ENCODE measurements around the gene DARS2. TPM values are rescaled to one million over a fixed set of nuclear protein-coding genes. Genes with fewer than 3 reads are reported as not detected.
"Not testable (repeated sequence)": the region's sequence is repeated elsewhere in the genome, so short reads cannot be mapped to it uniquely, and the experiment has no call there.

Gene DARS2
- total and polyA plus RNA-seq, 4 donors, result 6.6 to 16.1 (median 13.1) TPM

DNA sequence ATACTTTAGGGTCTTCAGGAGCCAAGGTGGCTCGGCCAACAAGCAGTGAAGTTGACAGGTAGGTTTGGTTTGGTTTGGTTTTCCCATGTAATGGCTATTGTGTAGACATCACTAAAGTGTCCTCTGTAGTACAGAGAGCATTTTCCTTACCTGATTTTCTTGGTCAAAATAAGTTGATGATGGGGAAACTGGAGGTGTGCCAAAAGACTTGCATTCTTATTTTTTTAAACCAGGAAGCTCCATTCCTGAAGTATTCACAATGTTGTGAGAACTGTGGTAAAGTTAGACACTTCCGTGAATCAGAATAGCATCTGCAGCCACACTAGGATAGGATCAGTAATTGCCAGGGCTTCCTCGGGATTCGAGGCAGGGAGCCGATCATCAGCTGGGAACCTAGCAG, 46.6 kb downstream of the DARS2 start:
- H3K9me3 ChIP-seq (ENCODE audit: control insufficient read depth in 4 of 4, insufficient read depth in 3 of 4, low read length in 3 of 4), result no peaks in the 10 kb centered on the region
- H3K27me3 ChIP-seq (ENCODE audit: control insufficient read depth in 3 of 3, insufficient read depth in 3 of 3, low read length in 2 of 3), result no peaks in the 10 kb centered on the region
- no peak for DNase-seq
- TF ChIP-seq CTCF (IDR thresholded peaks at IDR 0.05; ENCODE audit: control extremely low read depth, extremely low read depth), result no peak
- H3K4me3 ChIP-seq, result no peak overlapping the region
- H3K9ac ChIP-seq (ENCODE audit: insufficient read depth in 1 of 2, low read length in 2 of 2), result peak overlapping the region in 1 of 2 donors; percentile 20
- peaks cover 4 to 21% (median 7%) of the 10 kb centered on the region in 5 donors for H3K4me1 ChIP-seq (ENCODE audit: control insufficient read depth in 5 of 5, insufficient read depth in 5 of 5, low read length in 5 of 5)
- H3K36me3 ChIP-seq (ENCODE audit: control insufficient read depth in 4 of 4, insufficient read depth in 4 of 4, low read length in 4 of 4), result peaks cover 6 to 38% (median 17%) of the 10 kb centered on the region in 4 donors
- ATAC-seq (ENCODE audit: insufficient read depth, low FRiP score), result no peak
- WGBS, 2 donors, result 72 to 77% methylated on average over 5 of the region's 5 CpGs
- peak overlapping the region in 1 of 2 donors; percentile 73 for H3K27ac ChIP-seq (ENCODE audit: low read depth in 1 of 2, low read length in 1 of 2)

- no peak for ATAC-seq (ENCODE audit: insufficient read depth, low FRiP score)
- no peak for TF ChIP-seq CTCF (IDR thresholded peaks at IDR 0.05; ENCODE audit: control extremely low read depth, extremely low read depth)
- Histone ChIP-seq H3K9ac (ENCODE audit: insufficient read depth in 1 of 2, low read length in 2 of 2) (peak overlapping the region in 1 of 2 donors; percentile 20), H3K4me3 (no peak overlapping the region), H3K9me3 (ENCODE audit: control insufficient read depth in 4 of 4, insufficient read depth in 3 of 4, low read length in 3 of 4) (no peaks in the 10 kb centered on the region), H3K36me3 (ENCODE audit: control insufficient read depth in 4 of 4, insufficient read depth in 4 of 4, low read length in 4 of 4) (peaks cover 6 to 36% (median 15%) of the 10 kb centered on the region in 4 donors), H3K27ac (ENCODE audit: low read depth in 1 of 2, low read length in 1 of 2) (no peak overlapping the region), H3K4me1 (ENCODE audit: control insufficient read depth in 5 of 5, insufficient read depth in 5 of 5, low read length in 5 of 5) (peaks cover 2 to 16% (median 7%) of the 10 kb centered on the region in 5 donors), H3K27me3 (ENCODE audit: control insufficient read depth in 3 of 3, insufficient read depth in 3 of 3, low read length in 2 of 3) (no peaks in the 10 kb centered on the region)
- 67 to 93% methylated on average over 2 of the region's 2 CpGs for WGBS, 2 donors
- DNase-seq, result no peak
Observed at GRCh38 chr1:173871500-173871899, 47.0 kb downstream of the DARS2 start.

GRCh38 chr1:173876732-173877131, 52.3 kb downstream of the DARS2 start:
- Histone ChIP-seq H3K4me1 (ENCODE audit: control insufficient read depth in 5 of 5, insufficient read depth in 5 of 5, low read length in 5 of 5) (no peaks in the 10 kb centered on the region), H3K4me3 (no peak overlapping the region), H3K27ac (ENCODE audit: low read depth in 1 of 2, low read length in 1 of 2) (no peak overlapping the region), H3K9me3 (ENCODE audit: control insufficient read depth in 4 of 4, insufficient read depth in 3 of 4, low read length in 3 of 4) (no peaks in the 10 kb centered on the region), H3K9ac (ENCODE audit: insufficient read depth in 1 of 2, low read length in 2 of 2) (no peak overlapping the region), H3K36me3 (ENCODE audit: control insufficient read depth in 4 of 4, insufficient read depth in 4 of 4, low read length in 4 of 4) (peaks cover 7 to 33% (median 10%) of the 10 kb centered on the region in 4 donors), H3K27me3 (ENCODE audit: control insufficient read depth in 3 of 3, insufficient read depth in 3 of 3, low read length in 2 of 3) (no peaks in the 10 kb centered on the region)
- DNase-seq, result no peak
- TF ChIP-seq CTCF (IDR thresholded peaks at IDR 0.05; ENCODE audit: control extremely low read depth, extremely low read depth), result no peak
- 88 to 95% methylated on average over 5 of the region's 5 CpGs for WGBS, 2 donors
- ATAC-seq (ENCODE audit: insufficient read depth, low FRiP score), result no peak

GRCh38 chr1:173878251-173878650, 53.8 kb downstream of the DARS2 start:
- no peak for TF ChIP-seq CTCF (IDR thresholded peaks at IDR 0.05; ENCODE audit: control extremely low read depth, extremely low read depth)
- no peaks in the 10 kb centered on the region for H3K4me1 ChIP-seq (ENCODE audit: control insufficient read depth in 5 of 5, insufficient read depth in 5 of 5, low read length in 5 of 5)
- ATAC-seq (ENCODE audit: insufficient read depth, low FRiP score), result no peak

GRCh38 chr1:173881117-173881516, 56.6 kb downstream of the DARS2 start:
- not testable (repeated sequence) for H3K4me3 ChIP-seq; H3K9ac ChIP-seq (ENCODE audit: insufficient read depth in 1 of 2, low read length in 2 of 2); ATAC-seq (ENCODE audit: insufficient read depth, low FRiP score); H3K27me3 ChIP-seq (ENCODE audit: control insufficient read depth in 3 of 3, insufficient read depth in 3 of 3, low read length in 2 of 3); H3K27ac ChIP-seq (ENCODE audit: low read depth in 1 of 2, low read length in 1 of 2); DNase-seq; H3K9me3 ChIP-seq (ENCODE audit: control insufficient read depth in 4 of 4, insufficient read depth in 3 of 4, low read length in 3 of 4); H3K4me1 ChIP-seq (ENCODE audit: control insufficient read depth in 5 of 5, insufficient read depth in 5 of 5, low read length in 5 of 5)
- WGBS, 2 donors, result 70 to 78% methylated on average over 4 of the region's 4 CpGs
- H3K36me3 ChIP-seq (ENCODE audit: control insufficient read depth in 4 of 4, insufficient read depth in 4 of 4, low read length in 4 of 4), result peaks cover 6 to 34% (median 12%) of the 10 kb centered on the region in 4 donors

More at GRCh38 chr1:173878251-173878650, 53.8 kb downstream of the DARS2 start:
- H3K9me3 ChIP-seq (ENCODE audit: control insufficient read depth in 4 of 4, insufficient read depth in 3 of 4, low read length in 3 of 4), result no peaks in the 10 kb centered on the region
- H3K27me3 ChIP-seq (ENCODE audit: control insufficient read depth in 3 of 3, insufficient read depth in 3 of 3, low read length in 2 of 3), result no peaks in the 10 kb centered on the region
- H3K4me3 ChIP-seq, result no peak overlapping the region
- DNase-seq, result no peak
- H3K36me3 ChIP-seq (ENCODE audit: control insufficient read depth in 4 of 4, insufficient read depth in 4 of 4, low read length in 4 of 4), result peaks cover 7 to 30% (median 9%) of the 10 kb centered on the region in 4 donors
- no peak overlapping the region for H3K27ac ChIP-seq (ENCODE audit: low read depth in 1 of 2, low read length in 1 of 2)
- no peak overlapping the region for H3K9ac ChIP-seq (ENCODE audit: insufficient read depth in 1 of 2, low read length in 2 of 2)

Measured in lung (tissue), 12 donors.